Measurements from ENCODE around the gene KCNA5. TPM values are rescaled to one million over a fixed set of nuclear protein-coding genes. Genes with fewer than 3 reads are reported as not detected.

The KCNA5 gene
- total and polyA plus RNA-seq, 2 of the 13 experiments (the other 11 are each of a cell fraction or from before 2014, with no cell fraction given), result not detected

DNA sequence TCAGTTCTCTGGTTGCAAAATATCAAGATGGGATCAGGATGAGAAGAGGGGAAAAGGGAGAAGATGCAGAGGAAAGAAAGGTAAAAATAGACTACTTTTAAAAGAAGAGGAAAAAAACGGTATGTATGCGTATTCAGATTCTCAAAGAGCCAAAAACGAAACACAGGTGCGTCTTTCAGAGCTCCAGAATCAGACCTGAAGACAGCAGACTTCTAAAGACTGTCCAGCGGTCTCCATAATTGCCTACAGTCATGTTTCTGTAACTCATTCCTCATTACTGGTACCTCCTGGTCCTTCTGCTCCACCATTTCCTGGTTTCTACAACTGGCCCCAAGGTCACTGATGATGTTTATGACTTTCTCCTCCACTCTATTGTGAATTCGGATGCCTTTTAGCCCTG, 12.4 kb upstream of the KCNA5 start (continued):
- TF ChIP-seq, protein P1, sequence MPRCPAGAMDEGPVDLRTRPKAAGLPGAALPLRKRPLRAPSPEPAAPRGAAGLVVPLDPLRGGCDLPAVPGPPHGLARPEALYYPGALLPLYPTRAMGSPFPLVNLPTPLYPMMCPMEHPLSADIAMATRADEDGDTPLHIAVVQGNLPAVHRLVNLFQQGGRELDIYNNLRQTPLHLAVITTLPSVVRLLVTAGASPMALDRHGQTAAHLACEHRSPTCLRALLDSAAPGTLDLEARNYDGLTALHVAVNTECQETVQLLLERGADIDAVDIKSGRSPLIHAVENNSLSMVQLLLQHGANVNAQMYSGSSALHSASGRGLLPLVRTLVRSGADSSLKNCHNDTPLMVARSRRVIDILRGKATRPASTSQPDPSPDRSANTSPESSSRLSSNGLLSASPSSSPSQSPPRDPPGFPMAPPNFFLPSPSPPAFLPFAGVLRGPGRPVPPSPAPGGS (CRISPR knock-in tag; IDR thresholded peaks at IDR 0.05), result no peak
- TF ChIP-seq ZNF33A (CRISPR knock-in tag; IDR thresholded peaks at IDR 0.05; ENCODE audit: borderline replicate concordance) (no peak), HNRNPUL1 (IDR thresholded peaks at IDR 0.05; ENCODE audit: low read depth, low read length) (no peak), SALL1 (CRISPR knock-in tag; IDR thresholded peaks at IDR 0.05) (no peak)
- TF ChIP-seq, protein P2, sequence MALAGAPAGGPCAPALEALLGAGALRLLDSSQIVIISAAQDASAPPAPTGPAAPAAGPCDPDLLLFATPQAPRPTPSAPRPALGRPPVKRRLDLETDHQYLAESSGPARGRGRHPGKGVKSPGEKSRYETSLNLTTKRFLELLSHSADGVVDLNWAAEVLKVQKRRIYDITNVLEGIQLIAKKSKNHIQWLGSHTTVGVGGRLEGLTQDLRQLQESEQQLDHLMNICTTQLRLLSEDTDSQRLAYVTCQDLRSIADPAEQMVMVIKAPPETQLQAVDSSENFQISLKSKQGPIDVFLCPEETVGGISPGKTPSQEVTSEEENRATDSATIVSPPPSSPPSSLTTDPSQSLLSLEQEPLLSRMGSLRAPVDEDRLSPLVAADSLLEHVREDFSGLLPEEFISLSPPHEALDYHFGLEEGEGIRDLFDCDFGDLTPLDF (CRISPR knock-in tag; IDR thresholded peaks at IDR 0.05), result no peak
- TF ChIP-seq, protein P3, sequence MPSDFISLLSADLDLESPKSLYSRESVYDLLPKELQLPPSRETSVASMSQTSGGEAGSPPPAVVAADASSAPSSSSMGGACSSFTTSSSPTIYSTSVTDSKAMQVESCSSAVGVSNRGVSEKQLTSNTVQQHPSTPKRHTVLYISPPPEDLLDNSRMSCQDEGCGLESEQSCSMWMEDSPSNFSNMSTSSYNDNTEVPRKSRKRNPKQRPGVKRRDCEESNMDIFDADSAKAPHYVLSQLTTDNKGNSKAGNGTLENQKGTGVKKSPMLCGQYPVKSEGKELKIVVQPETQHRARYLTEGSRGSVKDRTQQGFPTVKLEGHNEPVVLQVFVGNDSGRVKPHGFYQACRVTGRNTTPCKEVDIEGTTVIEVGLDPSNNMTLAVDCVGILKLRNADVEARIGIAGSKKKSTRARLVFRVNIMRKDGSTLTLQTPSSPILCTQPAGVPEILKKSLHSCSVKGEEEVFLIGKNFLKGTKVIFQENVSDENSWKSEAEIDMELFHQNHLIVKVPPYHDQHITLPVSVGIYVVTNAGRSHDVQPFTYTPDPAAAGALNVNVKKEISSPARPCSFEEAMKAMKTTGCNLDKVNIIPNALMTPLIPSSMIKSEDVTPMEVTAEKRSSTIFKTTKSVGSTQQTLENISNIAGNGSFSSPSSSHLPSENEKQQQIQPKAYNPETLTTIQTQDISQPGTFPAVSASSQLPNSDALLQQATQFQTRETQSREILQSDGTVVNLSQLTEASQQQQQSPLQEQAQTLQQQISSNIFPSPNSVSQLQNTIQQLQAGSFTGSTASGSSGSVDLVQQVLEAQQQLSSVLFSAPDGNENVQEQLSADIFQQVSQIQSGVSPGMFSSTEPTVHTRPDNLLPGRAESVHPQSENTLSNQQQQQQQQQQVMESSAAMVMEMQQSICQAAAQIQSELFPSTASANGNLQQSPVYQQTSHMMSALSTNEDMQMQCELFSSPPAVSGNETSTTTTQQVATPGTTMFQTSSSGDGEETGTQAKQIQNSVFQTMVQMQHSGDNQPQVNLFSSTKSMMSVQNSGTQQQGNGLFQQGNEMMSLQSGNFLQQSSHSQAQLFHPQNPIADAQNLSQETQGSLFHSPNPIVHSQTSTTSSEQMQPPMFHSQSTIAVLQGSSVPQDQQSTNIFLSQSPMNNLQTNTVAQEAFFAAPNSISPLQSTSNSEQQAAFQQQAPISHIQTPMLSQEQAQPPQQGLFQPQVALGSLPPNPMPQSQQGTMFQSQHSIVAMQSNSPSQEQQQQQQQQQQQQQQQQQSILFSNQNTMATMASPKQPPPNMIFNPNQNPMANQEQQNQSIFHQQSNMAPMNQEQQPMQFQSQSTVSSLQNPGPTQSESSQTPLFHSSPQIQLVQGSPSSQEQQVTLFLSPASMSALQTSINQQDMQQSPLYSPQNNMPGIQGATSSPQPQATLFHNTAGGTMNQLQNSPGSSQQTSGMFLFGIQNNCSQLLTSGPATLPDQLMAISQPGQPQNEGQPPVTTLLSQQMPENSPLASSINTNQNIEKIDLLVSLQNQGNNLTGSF (CRISPR knock-in tag; IDR thresholded peaks at IDR 0.05), result no peak
- TF ChIP-seq, protein P4, sequence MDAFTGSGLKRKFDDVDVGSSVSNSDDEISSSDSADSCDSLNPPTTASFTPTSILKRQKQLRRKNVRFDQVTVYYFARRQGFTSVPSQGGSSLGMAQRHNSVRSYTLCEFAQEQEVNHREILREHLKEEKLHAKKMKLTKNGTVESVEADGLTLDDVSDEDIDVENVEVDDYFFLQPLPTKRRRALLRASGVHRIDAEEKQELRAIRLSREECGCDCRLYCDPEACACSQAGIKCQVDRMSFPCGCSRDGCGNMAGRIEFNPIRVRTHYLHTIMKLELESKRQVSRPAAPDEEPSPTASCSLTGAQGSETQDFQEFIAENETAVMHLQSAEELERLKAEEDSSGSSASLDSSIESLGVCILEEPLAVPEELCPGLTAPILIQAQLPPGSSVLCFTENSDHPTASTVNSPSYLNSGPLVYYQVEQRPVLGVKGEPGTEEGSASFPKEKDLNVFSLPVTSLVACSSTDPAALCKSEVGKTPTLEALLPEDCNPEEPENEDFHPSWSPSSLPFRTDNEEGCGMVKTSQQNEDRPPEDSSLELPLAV (CRISPR knock-in tag; conservative IDR thresholded peaks at IDR 0.05; ENCODE audit: low read depth), result no peak
- TF ChIP-seq, protein P5, sequence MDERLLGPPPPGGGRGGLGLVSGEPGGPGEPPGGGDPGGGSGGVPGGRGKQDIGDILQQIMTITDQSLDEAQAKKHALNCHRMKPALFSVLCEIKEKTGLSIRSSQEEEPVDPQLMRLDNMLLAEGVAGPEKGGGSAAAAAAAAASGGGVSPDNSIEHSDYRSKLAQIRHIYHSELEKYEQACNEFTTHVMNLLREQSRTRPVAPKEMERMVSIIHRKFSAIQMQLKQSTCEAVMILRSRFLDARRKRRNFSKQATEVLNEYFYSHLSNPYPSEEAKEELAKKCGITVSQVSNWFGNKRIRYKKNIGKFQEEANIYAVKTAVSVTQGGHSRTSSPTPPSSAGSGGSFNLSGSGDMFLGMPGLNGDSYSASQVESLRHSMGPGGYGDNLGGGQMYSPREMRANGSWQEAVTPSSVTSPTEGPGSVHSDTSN (CRISPR knock-in tag; IDR thresholded peaks at IDR 0.05), result no peak

Data from HepG2 (cell line).